H1 (cell line): Measurements from ENCODE around the gene MIPEP. TPM values are rescaled to one million over a fixed set of nuclear protein-coding genes. Genes with fewer than 3 reads are reported as not detected.

Experiments
- CTCF ChIA-PET: fragments of 300-600 bp; sonication (Branson Sonifier 250); formaldehyde crosslinking; loops from one replicate; lab custom pipeline; 2021; ENCODE audit not compliant: partially characterized antibody; lab: Charles Lee
- POLR2A ChIA-PET: fragments of 300-600 bp; sonication (Branson Sonifier 250); formaldehyde crosslinking; loops from one replicate; lab custom pipeline; 2021; ENCODE audit warnings: inconsistent platforms; ENCODE audit not compliant: partially characterized antibody; lab: Charles Lee
- DNase-seq, 2 experiments: peaks; one replicate each; pipeline versions ENCODE4 v3.0.0 to v3.0.0-alpha.2; 2010 to 2022; ENCODE audit warnings: low spot score in 2 of 2, low read depth in 1 of 2, mixed read lengths in 1 of 2
- FAIRE-seq: peaks from 2 replicates; lab custom pipeline; 2011; peaks lifted over from hg19 to GRCh38; lab: Jason Lieb, UNC
- H2AFZ ChIP-seq: 2 replicates; pipeline ENCODE4 v1.8.1; 2012; ENCODE audit warnings: low read length, inconsistent platforms
- H2AK5ac ChIP-seq: 2 replicates; pipeline ENCODE4 v1.6.1; 2013; ENCODE audit warnings: low read depth, low read length
- H2BK120ac ChIP-seq: replicated peaks from 2 replicates; pipeline ENCODE3; 2013; ENCODE audit warnings: low read depth, low read length, inconsistent platforms
- H2BK12ac ChIP-seq: 2 replicates; pipeline ENCODE4 v1.6.1; 2013; ENCODE audit warnings: low read depth, low read length
- H2BK15ac ChIP-seq: 2 replicates; pipeline ENCODE4 v1.6.1; 2013; ENCODE audit warnings: low read length
- H2BK20ac ChIP-seq: 2 replicates; pipeline ENCODE4 v1.6.1; 2013; ENCODE audit warnings: low read length
- H2BK5ac ChIP-seq: 2 replicates; pipeline ENCODE4 v1.6.1; 2013; ENCODE audit warnings: low read depth, low read length
- H3K14ac ChIP-seq: 2 replicates; pipeline ENCODE4 v1.6.1; 2013; ENCODE audit warnings: inconsistent platforms; ENCODE audit not compliant: insufficient read length
- H3K18ac ChIP-seq: 2 replicates; pipeline ENCODE4 v1.6.1; 2013; ENCODE audit warnings: low read length; ENCODE audit errors: extremely low read depth
- H3K23ac ChIP-seq: 2 replicates; pipeline ENCODE4 v1.6.1; 2013; ENCODE audit warnings: inconsistent platforms; ENCODE audit not compliant: insufficient read length
- H3K23me2 ChIP-seq: 2 replicates; pipeline ENCODE4 v1.6.1; 2013; ENCODE audit warnings: low read depth, low read length
- H3K27ac ChIP-seq: 2 replicates; pipeline ENCODE4 v1.6.1; 2011; ENCODE audit warnings: low read depth, low read length, inconsistent platforms
- H3K27me3 ChIP-seq, 4 experiments: replicated peaks in 1 of 4; 1 replicate in 1 of 4; 2 replicates in 3 of 4; pipeline versions ENCODE4 v1.6.1 to v1.8.1; 2011 to 2013; ENCODE audit warnings: low read length in 3 of 4, mild to moderate bottlenecking in 3 of 4, inconsistent platforms in 2 of 4, mixed read lengths in 2 of 4, moderate library complexity in 1 of 4; ENCODE audit not compliant: control insufficient read depth in 3 of 4, insufficient read depth in 3 of 4; ENCODE audit errors: extremely low read depth in 1 of 4
- H3K36me3 ChIP-seq, 4 experiments: 2 replicates each; pipeline versions ENCODE4 v1.6.1 to v1.8.1; 2011 to 2013; ENCODE audit warnings: mild to moderate bottlenecking in 4 of 4, low read length in 3 of 4, moderate library complexity in 2 of 4, control low read depth in 1 of 4, inconsistent platforms in 1 of 4; ENCODE audit not compliant: insufficient read depth in 4 of 4, control insufficient read depth in 2 of 4
- H3K4ac ChIP-seq: replicated peaks from 2 replicates; pipeline ENCODE3; 2013; ENCODE audit warnings: low read length, low read depth, mixed read lengths, inconsistent platforms; ENCODE audit not compliant: insufficient read length
- H3K4me1 ChIP-seq, 4 experiments: replicated peaks in 1 of 4; 1 replicate in 1 of 4; 2 replicates in 3 of 4; pipeline versions ENCODE4 v1.6.1 to v1.8.1; 2011 to 2013; ENCODE audit warnings: low read length in 3 of 4, inconsistent platforms in 2 of 4, mixed read lengths in 1 of 4; ENCODE audit not compliant: insufficient read depth in 4 of 4, control insufficient read depth in 3 of 4
- H3K4me2 ChIP-seq, 2 experiments: 2 replicates each; pipeline versions ENCODE4 v1.6.1 to v1.8.1; 2011 to 2013; ENCODE audit warnings: low read depth in 2 of 2, low read length in 2 of 2, control low read depth in 1 of 2, inconsistent platforms in 1 of 2, mild to moderate bottlenecking in 1 of 2; ENCODE audit not compliant: insufficient read depth in 1 of 2
- H3K4me3 ChIP-seq, 4 experiments: fragments of 200-600, 300-600 bp in 1 of 4; sonication (generic), shearing (Covaris generic), sonication (Bioruptor Twin) in 1 of 4; 2 replicates each; pipeline versions ENCODE4 v1.5.1 to v1.8.1; 2011 to 2016; ENCODE audit warnings: low read length in 4 of 4, low read depth in 3 of 4, control low read depth in 2 of 4, inconsistent platforms in 2 of 4, mild to moderate bottlenecking in 2 of 4, mixed read lengths in 1 of 4, moderate library complexity in 1 of 4; ENCODE audit not compliant: insufficient read depth in 2 of 4; ENCODE audit errors: extremely low read depth in 1 of 4
- H3K56ac ChIP-seq: replicated peaks from 2 replicates; pipeline ENCODE3; 2013; ENCODE audit warnings: low read depth, mild to moderate bottlenecking, mixed read lengths, low read length, inconsistent platforms; ENCODE audit not compliant: insufficient read length
- H3K79me1 ChIP-seq: 2 replicates; pipeline ENCODE4 v1.6.1; 2013; ENCODE audit warnings: low read depth, low read length, control low read depth
- H3K79me2 ChIP-seq, 2 experiments: 2 replicates each; pipeline versions ENCODE4 v1.6.1 to v1.8.1; 2012 to 2013; ENCODE audit warnings: low read length in 2 of 2, mild to moderate bottlenecking in 2 of 2, inconsistent platforms in 1 of 2; ENCODE audit not compliant: insufficient read depth in 2 of 2, control insufficient read depth in 1 of 2
- H3K9ac ChIP-seq, 4 experiments: replicated peaks in 1 of 4; 1 replicate in 1 of 4; 2 replicates in 3 of 4; pipeline versions ENCODE4 v1.6.1 to v1.8.1; 2011 to 2013; ENCODE audit warnings: low read depth in 3 of 4, low read length in 3 of 4, control low read depth in 2 of 4, mild to moderate bottlenecking in 2 of 4, moderate library complexity in 2 of 4, inconsistent platforms in 1 of 4; ENCODE audit errors: extremely low read depth in 1 of 4
- H3K9me3 ChIP-seq, 2 experiments: 2 replicates each; pipeline versions ENCODE4 v1.6.1 to v1.8.1; 2012 to 2013; ENCODE audit warnings: mild to moderate bottlenecking in 2 of 2, moderate library complexity in 2 of 2, control low read depth in 1 of 2, inconsistent platforms in 1 of 2, low read depth in 1 of 2, low read length in 1 of 2, mixed read lengths in 1 of 2; ENCODE audit not compliant: insufficient read depth in 2 of 2
- H4K20me1 ChIP-seq, 2 experiments: replicated peaks in 1 of 2; 2 replicates each; pipeline versions ENCODE3 to v1.8.1; 2011 to 2013; ENCODE audit warnings: inconsistent platforms in 2 of 2, low read length in 2 of 2, mild to moderate bottlenecking in 1 of 2; ENCODE audit not compliant: insufficient read depth in 2 of 2, control insufficient read depth in 1 of 2
- H4K5ac ChIP-seq: 2 replicates; pipeline ENCODE4 v1.6.1; 2013; ENCODE audit warnings: low read length, low read depth, mixed read lengths, inconsistent platforms; ENCODE audit not compliant: insufficient read length
- H4K8ac ChIP-seq: 2 replicates; pipeline ENCODE4 v1.8.0; 2013; ENCODE audit warnings: mild to moderate bottlenecking, moderate library complexity, low read length, inconsistent platforms; ENCODE audit not compliant: insufficient read depth; ENCODE audit errors: extremely low read depth
- H4K91ac ChIP-seq: replicated peaks from 2 replicates; pipeline ENCODE3; 2013; ENCODE audit warnings: low read length, mixed read lengths, inconsistent platforms; ENCODE audit not compliant: insufficient read length
- EGR1 ChIP-seq: IDR thresholded peaks from 2 replicates; pipeline ENCODE4 v1.6.1; 2011; ENCODE audit warnings: low read depth, low read length, borderline replicate concordance
- JUND ChIP-seq: IDR thresholded peaks from 2 replicates; pipeline ENCODE4 v1.6.1; 2011; ENCODE audit warnings: mild to moderate bottlenecking, improper control_type of control experiment, low read length
- SIRT6 ChIP-seq: IDR thresholded peaks from one replicate; pipeline ENCODE4 v1.7.1; 2012; ENCODE audit warnings: low read length, inconsistent platforms
- TEAD4 ChIP-seq: IDR thresholded peaks from 2 replicates; pipeline ENCODE4 v1.6.1; 2012; ENCODE audit warnings: low read depth, low read length, inconsistent platforms, mixed read lengths
- polyA plus RNA-seq, 7 experiments: library from polyadenylated mRNA; depleted of rRNA in 3 of 7; stranded (reverse) in 5 of 7; unstranded in 2 of 7; fragments of >200 nt in 5 of 7; fragments of 200-250 nt in 2 of 7; gene quantifications; 1 replicate in 5 of 7; 2 replicates in 1 of 7; 4 replicates in 1 of 7; pipeline versions ENCODE4 v1.2.1 to v1.2.3, GENCODE V29; 2011 to 2013; ENCODE audit warnings: missing spikeins in 2 of 7, mixed read lengths in 2 of 7
- total RNA-seq: library from RNA; stranded (reverse); fragmentation: NEBNext Ultra II Directional; extraction: Animal tissue kit (Norgen Biotek cat#: 25700); gene quantifications from 2 replicates; pipeline ENCODE4 v1.2.1, GENCODE V29; 2021

The MIPEP gene
- total and polyA plus RNA-seq, 2 of the 8 experiments (the other 6 are each of a cell fraction or from before 2014, with no cell fraction given), result 24.0 to 24.2 TPM

DNA sequence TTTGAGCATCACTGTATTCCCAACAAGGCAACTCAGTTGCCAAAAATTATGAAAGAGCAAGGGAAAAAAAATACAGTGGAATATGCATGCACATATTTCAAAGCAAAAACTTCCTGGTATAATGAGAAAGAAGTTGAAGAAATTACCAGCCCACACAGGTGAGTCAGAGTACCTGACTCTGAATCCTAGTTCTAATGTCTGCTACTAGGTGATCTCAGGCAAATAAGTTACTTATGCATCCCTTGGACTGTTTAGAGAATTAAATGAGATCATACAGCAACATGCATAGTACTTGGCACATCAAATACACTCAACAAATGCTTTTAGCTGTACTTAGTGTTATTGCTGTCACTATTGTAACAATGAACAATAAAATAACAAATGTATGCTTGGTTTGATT lies 144.9 kb downstream of the MIPEP start:
- Histone ChIP-seq H3K4me2 (no peak overlapping the region), H3K56ac (no peak overlapping the region), H2BK5ac (no peak overlapping the region), H3K36me3 (no peaks in the 10 kb centered on the region), H3K79me2 (no peaks in the 10 kb centered on the region), H3K27ac (no peak overlapping the region), H2BK15ac (no peak overlapping the region), H4K5ac (no peak overlapping the region), H3K4me1 (peaks cover 0 to 10% (median 7%) of the 10 kb centered on the region in 4 experiments; a peak in 6 of 7 replicates), H2AFZ (no peak overlapping the region), H3K9ac (no peak overlapping the region), H2BK20ac (no peak overlapping the region), H3K14ac (no peak overlapping the region), H4K91ac (no peak overlapping the region), H3K23me2 (no peaks in the 10 kb centered on the region), H4K20me1 (no peaks in the 10 kb centered on the region), H3K4me3 (no peak overlapping the region), H3K9me3 (no peaks in the 10 kb centered on the region), H3K23ac (no peak overlapping the region), H3K79me1 (no peaks in the 10 kb centered on the region), H2BK12ac (no peak overlapping the region), H3K4ac (no peak overlapping the region), H4K8ac (no peak overlapping the region), H2AK5ac (no peak overlapping the region), H2BK120ac (no peak overlapping the region), H3K18ac (no peak overlapping the region), H3K27me3 (no peaks in the 10 kb centered on the region)
- POLR2A ChIA-PET, result no interaction called here
- TF ChIP-seq EGR1, result no peak
- TF ChIP-seq SIRT6, result no peak
- no peak for TF ChIP-seq TEAD4
- TF ChIP-seq JUND, result no peak
- CTCF ChIA-PET, result interaction anchor here (0.7 to 1.5 kb wide), 8 partner anchors 11 to 277 kb away, joined by 3 to 7 read pairs (median 3); no protein-coding TSS in a partner anchor
- DNase-seq (no peak), FAIRE-seq (no peak)
